Stimulated activated CD4-positive, alpha-beta T cell treated with anti-CD3 and anti-CD28 coated beads, Interleukin-4, amount 100 ng/mL, for 1 hour (primary cell): Measurements from ENCODE around the gene PKN2.
A peak's percentile ranks its signal among the peaks of the same experiment; 100 is the strongest.
"Not testable (repeated sequence)": the region's sequence is repeated elsewhere in the genome, so short reads cannot be mapped to it uniquely, and the experiment has no call there.

Experiments used
- DNase-seq: peaks from one replicate; pipeline ENCODE4 v3.0.0-alpha.2; 2020

Gene PKN2

DNA sequence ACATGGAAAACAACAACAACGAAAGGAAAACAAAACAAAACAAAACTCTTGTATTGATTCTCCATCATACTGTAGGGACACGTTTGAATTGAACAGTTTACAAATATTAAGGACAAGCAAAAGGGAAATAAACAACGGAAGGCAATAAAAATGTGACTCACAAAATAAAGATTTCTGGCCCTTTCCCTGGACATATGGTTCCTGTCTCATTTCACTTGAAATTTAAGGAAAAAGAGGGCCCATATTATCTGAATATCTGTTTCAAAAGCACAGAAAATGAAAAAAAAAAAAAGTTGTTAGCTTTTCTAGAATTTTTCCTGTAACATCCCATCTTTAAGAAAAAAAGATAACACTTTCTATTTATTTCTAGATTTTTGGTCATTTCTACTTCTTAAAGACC lies 3.6 kb upstream of the PKN2 start:
- no peak for DNase-seq

DNA sequence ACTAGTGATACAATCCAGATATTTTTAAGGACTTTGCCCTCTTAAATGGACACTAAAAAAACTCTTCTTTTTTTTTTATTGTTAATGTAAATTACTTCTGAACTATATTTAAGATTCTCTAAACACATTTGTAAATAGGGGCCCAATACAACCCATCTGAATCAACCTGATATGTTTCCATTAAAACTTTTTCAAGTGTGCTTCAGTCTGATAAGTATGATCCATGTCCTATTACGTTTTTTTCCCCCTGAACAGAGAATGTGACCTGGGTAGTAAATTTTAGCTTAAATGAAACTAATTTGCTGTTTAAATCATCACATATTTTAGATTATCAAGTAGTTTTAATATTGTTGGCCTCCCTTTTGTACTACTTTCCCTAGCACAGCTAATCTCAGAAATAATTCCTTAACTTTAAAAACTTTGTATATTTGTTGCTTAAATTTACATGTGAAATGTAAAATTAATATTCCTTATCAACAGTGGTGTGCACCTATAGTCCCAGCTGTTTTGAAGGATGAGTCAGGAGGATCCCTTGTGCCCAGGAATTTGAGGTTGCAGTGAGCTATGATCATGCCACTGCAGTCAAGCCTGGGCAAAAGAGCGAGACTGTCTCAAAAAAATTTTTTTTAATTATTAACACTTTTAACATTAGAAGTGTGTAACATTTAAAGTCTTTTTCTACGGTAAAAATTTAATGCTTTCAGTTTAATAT lies 3.0 kb upstream of the PKN2 start:
- no peak for DNase-seq

DNA sequence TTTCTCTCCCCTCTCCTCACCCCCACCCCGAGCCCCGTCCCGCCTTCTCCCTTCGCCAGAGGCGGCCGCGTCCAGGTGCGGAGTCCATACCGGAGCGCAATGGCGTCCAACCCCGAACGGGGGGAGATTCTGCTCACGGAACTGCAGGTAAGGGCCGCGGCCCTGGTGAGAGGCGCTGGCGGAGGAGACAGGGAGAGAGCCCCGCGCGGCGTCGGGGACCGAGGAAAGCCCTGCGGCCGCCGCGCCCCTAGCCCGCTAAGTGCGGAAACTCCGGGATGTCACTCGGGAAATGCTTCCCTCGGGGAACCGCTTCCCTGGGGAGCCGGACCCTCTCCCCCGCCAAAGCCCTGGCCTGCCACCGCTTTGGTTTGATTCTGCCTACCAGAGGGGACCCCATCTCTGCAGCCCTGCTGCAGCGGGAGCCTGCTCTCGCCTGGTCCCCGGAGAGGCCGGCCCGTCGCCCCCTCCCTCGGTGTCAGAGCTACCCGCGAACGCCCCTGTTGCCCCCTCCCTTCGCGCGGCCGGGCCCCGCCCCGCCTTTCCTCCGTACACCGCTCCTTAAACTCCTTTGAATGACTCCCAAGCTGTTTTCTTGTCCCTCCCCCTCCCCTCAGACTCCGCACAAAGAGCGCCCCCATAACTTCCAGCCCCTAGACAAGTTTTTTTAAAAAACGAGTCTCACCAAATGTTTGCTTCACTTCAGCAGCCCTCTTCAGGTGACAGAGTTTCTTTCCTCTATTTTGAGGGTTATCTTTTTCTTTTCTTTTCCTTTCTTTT lies 597 bp downstream of the PKN2 start:
- DNase-seq = peak; percentile 64

DNA sequence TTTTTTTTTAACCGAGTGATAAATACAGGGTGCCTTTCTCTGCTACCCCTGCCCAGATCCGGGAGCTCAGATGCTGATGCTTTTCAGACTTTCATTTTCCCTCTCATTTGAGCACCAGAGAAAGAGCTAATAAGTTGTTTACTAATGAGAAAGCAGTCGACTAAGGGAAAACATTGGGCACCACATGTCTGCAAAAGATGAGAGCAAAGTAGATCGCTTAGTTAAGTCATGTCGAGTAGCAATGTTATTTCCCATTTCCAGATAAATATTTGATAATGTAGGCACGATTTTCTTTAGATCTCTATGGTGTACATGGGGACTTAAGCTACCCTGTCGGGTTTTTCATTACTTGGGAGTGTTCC lies 1.2 kb downstream of the PKN2 start:
- DNase-seq = no peak

DNA sequence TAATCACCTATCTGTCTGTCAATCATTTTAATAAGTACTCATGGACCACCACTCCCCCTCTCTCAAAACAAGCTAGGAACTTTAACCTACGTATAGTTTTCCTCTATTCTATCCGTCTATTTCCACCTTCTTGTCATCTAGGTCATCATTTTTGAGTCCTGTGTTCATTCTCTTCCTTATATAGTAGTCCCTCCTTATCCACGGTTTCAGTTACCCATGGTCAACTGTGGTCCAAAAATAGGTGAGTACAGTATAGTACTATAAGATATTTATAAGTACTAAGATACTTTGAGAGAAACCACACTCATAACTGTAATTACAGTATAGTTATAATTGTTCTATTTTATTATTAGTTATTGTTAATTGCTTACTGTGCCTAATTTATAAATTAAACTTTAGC lies 7.5 kb downstream of the PKN2 start:
- no peak for DNase-seq

DNA sequence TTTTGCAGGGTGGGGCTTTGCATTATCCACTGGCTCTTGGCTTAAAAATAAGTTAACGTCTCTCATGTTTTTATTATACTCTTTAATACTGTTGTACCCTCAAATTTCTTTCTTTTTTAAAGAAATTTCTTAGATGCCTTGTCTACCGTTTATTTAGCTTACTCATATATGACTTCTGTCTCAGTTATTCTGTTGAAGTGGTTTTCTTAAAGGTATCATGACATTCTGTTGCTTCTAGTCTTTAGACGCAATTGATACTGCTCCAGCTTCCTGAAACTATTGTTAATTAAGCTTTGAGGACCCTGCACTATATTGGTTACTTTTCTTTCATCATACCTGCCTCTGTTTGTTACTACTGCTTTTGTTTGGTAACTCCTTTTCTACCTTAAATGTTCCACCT lies 11.7 kb downstream of the PKN2 start:
- no peak for DNase-seq

DNA sequence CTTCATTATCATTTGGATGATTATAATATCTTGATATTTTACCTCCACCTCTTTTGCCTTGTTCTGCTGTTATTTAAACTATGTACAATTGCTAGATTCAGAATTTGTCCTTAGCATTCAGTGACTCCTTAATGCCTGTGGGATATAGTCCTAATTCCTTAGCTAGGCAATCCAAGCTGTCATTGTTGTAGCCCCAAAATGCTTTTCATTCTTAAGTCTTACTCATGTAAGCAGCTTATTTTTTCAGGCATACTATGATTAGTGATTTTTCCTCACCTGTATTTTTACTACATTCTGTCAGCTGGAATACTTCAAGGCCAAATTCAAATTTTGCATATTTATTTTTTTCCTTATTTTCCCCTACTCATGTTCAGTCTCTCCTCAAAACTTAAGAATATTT lies 13.4 kb downstream of the PKN2 start:
- DNase-seq = no peak

DNA sequence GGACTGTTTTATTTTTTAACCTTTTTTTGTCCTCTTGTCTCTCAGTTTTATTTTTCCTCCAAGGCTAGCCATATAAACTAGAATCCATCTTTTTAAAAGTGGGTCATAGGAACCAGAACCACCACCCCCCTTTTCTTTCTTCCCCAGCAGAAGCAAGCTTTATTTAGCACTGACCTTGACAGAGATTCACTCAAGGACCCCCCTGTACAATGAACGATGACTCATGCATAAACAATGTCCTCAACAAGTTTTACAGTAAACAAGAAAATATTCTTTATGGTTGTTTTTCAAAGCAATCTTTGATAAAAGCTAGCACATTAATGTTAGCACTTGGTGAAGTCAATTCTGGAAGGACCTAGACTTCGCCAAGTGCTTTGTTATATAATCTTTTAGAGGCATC lies 14.1 kb downstream of the PKN2 start:
- DNase-seq = no peak

DNA sequence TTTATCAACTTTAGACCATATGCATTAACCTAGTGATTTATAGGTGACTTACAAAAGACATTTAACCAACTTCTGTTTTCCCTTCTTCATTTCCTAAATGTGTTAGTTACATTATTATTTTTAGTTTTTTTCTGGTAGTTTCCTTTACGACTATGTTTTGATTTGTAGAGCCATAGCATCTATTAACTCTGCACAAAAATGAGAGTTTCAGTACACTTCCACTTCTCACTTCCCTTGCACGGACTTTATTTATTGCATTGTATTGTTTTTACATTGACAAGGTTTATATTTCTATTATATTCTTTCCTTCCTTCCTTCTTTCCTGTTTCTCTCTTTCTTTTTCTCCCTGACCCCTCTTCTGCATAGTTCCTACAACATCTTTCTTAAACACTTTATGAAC lies 14.7 kb downstream of the PKN2 start:
- DNase-seq = no peak

DNA sequence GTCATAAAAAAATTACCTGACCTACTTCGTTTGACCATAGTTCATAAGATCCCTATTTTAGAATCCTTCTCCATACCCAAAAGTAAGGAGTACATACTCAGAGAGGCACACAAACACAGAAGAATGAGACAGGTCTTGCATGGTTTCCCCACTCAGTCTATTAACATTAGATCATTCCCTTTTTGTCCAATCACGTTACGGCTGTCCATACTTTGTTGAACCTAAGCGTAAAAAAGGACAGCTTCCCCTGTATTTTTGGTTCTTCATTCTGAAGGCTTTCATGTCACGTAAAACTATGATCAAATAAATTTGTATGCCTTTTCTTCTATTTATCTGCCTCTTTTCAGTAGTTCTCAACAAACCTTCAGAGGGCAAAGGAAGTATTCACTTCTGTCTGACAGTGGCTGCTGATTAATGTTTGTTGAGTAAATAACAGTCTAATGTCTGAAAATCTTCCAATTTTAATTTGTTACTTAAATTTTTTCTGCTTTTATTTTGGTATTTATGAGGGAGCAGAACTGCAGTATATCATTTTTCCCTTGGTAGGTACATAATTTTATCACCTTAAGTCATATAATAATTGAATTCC lies 16.4 kb downstream of the PKN2 start:
- no peak for DNase-seq

DNA sequence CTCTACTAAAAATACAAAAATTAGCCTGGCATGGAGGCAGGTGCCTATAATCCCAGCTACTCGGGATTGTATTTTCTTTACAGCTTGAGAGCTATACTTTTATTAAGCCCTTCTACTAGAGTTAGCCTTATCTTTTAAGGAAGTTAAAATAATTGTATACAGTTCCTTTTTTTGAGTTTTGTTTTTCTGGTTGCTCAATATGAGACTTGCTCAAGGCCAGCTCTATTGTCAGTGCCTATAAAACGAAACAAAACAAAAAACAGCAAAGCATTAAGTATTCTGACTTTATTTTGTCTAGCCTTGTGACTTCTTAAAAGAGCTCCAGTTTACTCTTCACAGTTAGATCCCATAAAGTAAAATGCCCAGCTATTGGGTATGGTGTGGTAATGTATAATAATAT lies 17.2 kb downstream of the PKN2 start:
- DNase-seq = no peak

DNA sequence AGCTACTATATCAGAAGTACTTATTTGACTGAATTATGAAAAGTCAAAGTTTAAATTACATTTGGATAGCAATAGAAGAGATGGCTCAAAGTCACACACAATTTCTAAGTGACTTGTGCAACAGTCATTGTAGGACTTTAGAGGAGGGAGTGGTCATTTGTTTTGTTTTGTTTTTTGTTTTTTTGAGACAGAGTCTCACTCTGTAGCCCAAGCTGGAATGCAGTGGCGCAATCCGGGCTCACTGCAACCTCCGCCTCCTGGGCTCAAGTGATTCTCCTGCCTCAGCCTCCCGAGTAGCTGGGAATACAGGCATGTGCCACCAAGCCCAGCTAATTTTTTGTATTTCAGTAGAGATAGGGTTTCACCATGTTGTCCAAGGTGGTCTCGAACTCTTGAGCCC lies 17.7 kb downstream of the PKN2 start:
- not testable (repeated sequence) for DNase-seq

DNA sequence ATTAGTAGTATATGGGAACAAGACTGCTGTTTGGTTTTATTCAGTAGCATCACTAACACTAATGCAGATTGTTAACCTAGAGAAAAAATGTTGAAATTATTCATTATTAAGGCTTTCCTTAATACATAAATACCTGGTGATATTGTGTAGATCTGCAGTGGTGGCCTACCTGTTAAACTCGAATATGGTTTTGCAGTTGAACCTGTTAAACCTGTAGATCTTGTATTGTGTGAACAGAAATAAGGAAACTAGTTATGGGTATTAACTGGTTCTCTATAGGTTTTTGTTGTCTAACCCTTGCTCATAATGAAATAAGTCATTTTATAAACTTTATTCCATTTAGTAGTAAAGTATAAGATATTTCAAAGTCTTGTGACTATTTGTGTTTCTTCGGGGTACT lies 23.9 kb downstream of the PKN2 start:
- DNase-seq = no peak

DNA sequence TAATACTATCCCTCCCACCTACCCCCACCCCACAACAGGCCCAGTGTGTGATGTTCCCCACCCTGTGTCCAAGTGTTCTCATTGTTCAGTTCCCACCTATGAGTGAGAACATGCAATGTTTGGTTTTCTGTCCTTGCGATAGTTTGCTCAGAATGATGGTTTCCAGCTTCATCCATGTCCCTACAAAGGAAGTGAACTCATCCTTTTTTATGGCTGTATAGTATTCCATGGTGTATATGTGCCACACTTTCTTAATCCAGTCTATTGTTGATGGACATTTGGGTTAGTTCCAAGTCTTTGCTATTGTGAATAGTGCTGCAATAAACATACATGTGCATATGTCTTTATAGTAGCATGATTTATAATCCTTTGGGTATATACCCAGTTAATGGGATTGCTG lies 28.8 kb downstream of the PKN2 start:
- DNase-seq = not testable (repeated sequence)

DNA sequence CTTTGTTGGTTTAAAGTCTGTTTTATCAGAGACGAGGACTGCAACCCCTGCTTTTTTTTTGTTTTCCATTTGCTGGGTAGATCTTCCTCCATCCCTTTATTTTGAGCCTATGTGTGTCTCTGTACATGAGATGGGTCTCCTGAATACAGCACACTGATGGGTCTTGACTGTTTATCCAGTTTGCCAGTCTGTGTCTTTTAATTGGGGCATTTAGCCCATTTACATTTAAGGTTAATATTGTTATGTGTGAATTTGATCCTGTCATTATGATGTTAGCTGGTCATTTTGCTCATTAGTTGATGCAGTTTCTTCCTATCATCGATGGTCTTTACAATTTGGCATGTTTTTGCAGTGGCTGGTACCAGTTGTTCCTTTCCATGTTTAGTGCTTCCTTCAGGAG lies 32.5 kb downstream of the PKN2 start:
- DNase-seq = not testable (repeated sequence)

DNA sequence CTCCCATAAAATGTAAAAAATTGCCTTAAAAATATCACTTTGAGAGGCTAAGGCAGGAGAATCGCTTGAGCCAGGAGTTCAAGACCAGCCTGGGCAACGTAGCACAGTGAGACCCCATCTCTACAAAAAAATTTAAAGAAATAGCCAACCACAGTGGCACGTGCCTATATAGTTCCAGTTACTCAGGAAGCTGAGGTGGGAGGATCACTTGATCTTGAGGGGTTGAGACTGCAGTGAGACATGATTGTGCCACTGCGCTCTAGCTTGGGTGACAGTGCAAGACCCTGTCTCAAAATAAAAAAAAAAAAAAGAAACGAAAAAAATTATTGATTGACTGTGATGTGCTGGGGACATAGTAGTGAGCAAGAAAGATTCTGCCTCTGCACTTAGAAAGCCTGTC lies 38.4 kb downstream of the PKN2 start:
- DNase-seq = no peak

DNA sequence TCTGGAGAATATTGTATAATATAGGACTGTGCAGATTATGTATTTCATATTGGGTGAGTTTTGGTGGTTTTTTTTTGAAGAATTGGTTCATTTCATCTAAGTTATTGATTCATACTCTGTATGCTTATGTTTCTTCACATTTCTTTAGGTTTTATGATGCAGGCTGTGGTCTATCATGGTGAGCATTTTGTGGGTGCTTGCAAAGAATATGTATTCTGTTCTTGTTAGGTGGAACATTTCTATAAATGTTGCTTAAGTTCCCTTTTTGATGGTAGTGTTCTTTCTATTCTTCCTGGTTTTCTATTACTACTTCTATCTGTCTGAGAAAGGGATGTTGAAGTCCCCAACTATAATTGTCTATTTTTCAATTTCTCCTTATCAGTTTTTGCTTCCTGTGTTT lies 42.6 kb downstream of the PKN2 start:
- no peak for DNase-seq

DNA sequence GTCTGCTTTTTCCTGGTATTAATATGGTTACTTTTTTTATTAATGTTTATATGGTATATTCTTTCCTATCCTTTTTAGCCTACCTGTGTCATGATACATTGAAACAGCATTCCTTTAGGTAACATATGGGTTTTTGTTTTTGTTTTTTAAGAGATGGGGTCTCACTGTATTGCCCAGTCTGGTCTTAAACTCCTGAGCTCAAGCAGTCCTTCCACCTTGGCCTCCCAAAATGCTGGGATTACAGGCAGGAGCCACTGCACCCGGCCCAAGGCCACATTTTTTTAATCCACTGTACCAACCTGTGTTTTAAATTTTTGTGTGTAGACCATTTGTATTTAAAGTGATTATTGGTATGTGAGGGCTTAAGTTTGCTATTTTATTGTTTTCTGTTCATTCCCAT lies 43.1 kb downstream of the PKN2 start:
- DNase-seq = no peak

DNA sequence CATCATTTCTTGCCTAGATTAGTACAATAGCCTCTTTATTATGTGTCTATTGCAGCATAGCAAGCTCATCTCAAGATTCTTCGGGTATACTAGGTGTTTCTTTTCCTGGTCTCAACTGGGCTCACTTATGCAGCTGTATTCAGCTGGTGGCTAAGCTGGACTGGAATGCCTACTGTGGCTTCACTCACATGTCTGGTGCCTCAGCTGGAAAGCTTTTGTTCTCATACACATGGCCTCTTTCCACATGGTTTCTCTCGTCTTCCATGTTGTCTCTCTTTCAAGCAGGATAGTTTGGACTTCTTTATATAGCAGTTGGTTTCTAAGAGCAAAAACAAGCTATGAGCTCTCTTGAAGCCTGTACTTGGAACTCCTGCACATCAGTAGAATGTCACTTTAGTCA lies 45.2 kb downstream of the PKN2 start:
- DNase-seq = no peak

DNA sequence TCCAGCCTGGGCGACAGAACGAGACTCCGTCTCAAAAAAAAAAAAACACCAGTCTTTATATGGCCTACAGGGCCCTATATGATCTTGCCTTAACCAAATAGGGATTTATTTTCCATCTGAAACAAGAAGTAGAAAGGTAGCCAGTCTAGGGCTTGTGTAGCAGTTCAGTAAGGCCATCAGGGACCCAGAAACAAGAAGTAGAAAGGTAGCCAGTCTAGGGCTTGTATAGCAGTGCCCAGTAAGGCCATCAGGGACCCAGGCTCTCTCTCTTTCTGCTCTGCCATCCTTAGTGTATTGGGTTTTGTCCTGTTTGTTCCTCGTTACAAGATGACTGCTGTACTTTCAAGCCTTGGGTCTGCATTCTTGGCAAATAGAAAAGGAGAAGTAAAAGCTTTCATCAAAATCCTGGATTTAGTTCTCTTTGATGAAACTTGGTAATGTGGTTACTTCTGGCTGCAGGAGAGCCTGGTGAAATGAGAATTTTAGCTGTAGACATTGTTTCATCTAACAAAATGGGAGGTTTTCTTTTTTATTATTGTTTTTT lies 46.1 kb downstream of the PKN2 start:
- DNase-seq = no peak

DNA sequence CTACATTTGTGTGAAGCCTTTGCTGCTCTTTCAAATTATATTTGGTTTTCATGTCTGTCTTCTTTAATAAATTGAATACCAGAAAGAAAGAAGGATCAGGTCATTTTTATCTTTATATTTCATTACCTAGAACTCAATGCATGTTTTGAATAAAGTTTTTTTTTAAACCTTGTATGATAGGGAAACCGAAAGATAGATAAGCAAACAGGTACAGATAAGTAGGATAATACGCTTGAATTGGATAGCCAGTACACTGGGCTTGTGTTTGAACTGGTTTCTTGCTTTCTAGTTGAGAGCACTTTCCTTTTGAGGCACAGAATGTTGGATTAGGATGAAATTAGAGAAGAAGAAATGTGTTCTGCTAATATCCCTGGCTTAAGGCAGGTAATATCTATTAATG lies 46.9 kb downstream of the PKN2 start:
- no peak for DNase-seq

DNA sequence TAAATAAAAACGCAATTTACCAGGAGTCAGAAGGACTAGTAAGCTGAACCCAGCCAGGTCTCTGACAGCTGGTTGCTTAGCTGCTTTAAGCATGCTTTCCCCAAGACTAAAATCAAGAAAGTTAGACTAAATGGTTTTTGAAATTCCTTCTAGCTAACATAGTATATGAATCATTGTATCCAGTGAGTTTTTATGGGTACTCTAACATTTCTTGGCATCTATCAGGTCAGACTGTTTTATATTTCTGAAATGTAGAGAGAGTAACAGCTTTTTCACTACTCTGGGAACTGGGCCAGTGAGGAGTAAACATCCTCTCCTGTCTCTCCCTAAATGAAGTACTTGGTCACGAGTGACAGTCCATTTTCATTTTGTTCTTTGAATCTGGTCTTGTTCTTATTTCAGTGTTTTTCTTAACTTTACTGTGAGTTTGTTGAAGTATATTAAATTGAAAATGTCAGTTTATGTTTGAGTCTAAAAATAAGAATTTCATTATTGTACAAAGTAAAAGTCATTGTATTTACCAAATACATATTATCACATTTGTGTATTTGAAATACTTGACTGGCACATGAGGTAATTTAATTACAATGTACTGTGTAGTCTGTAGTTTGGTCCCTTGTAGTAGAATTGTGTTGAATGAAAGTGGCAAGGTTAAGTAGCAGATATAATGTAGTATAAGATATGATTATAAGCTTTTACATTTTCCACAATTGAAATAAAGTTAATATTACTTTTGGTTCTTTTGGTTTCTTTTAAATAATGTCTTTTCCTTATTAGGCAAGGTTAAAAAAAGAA lies 47.6 kb downstream of the PKN2 start:
- DNase-seq = no peak

DNA sequence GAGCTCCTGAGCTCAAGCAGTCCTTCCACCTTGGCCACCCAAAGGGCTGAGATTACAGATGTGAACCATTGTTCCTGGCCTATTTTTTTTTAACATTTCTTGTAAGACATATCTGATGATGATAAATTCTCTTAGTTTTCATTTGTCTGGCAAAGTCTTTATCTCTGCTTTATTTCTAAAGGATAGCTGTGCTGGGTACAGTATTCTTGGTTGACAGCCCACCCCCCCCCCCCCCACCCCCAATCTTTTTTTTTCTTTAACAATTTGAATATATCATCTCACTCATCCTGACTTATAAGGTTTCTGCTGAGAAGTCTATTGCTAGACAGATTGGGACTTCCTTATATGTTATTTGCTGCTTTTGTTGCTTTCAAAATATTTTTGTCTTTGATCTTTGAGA lies 51.3 kb downstream of the PKN2 start:
- no peak for DNase-seq
